GM13977 (cell line): ENCODE results near the gene SYNJ1.
"Not testable (repeated sequence)": the region's sequence is repeated elsewhere in the genome, so short reads cannot be mapped to it uniquely, and the experiment has no call there.

Experiments used
- DNase-seq: peaks from one replicate; pipeline ENCODE4 v3.0.0; 2012; ENCODE audit warnings: low spot score
- CTCF ChIP-seq: IDR thresholded peaks from 2 replicates; pipeline ENCODE4 v1.5.1; 2012; ENCODE audit warnings: mild to moderate bottlenecking, control low read depth; ENCODE audit not compliant: insufficient read depth; ENCODE audit errors: extremely low read depth, missing control alignments
- in situ Hi-C: fragments of 300-500 bp; cut with MboI; formaldehyde crosslinking; loops from one replicate; pipeline ENCODE4 v1.12.0; 2022; ENCODE audit warnings: low sequenced_read_pairs, low pct_unique_long_range_greater_than_20kb, mixed read lengths, inconsistent platforms; ENCODE audit not compliant: unreplicated experiment

Gene SYNJ1

GRCh38 chr21:32705139-32705538, 22.7 kb downstream of the SYNJ1 start:
- in situ Hi-C loops: no loop called here
- TF ChIP-seq CTCF: no peak
- DNase-seq: no peak

- in situ Hi-C loops: no loop called here
- no peak for TF ChIP-seq CTCF
- DNase-seq: no peak
These were observed 25.1 kb downstream of the SYNJ1 start for GRCh38 chr21:32702702-32703101.

GRCh38 chr21:32698971-32699693, 28.7 kb downstream of the SYNJ1 start:
- in situ Hi-C loops: no loop called here
- no peak for DNase-seq
- no peak for TF ChIP-seq CTCF

- TF ChIP-seq CTCF: no peak
- in situ Hi-C loops: no loop called here
- DNase-seq: no peak
These were observed 29.5 kb downstream of the SYNJ1 start for GRCh38 chr21:32698286-32698685.

- in situ Hi-C loops: not testable (repeated sequence)
These were observed 32.3 kb downstream of the SYNJ1 start for GRCh38 chr21:32695482-32695881.

GRCh38 chr21:32693581-32693980, 34.2 kb downstream of the SYNJ1 start:
- TF ChIP-seq CTCF: no peak
- in situ Hi-C loops: no loop called here
- no peak for DNase-seq

More at GRCh38 chr21:32695482-32695881, 32.3 kb downstream of the SYNJ1 start:
- not testable (repeated sequence) for DNase-seq

GRCh38 chr21:32690085-32690484, 37.7 kb downstream of the SYNJ1 start:
- no peak for TF ChIP-seq CTCF
- in situ Hi-C loops: no loop called here
- no peak for DNase-seq
